Nucleus accumbens (tissue), 56 donors: ENCODE measurements around the gene JPH3.

Experiments used
- DNase-seq, 56 donors: peaks; one replicate each; lab custom pipeline; 2025; lab: John Stamatoyannopoulos, UW

JPH3 gene

DNA sequence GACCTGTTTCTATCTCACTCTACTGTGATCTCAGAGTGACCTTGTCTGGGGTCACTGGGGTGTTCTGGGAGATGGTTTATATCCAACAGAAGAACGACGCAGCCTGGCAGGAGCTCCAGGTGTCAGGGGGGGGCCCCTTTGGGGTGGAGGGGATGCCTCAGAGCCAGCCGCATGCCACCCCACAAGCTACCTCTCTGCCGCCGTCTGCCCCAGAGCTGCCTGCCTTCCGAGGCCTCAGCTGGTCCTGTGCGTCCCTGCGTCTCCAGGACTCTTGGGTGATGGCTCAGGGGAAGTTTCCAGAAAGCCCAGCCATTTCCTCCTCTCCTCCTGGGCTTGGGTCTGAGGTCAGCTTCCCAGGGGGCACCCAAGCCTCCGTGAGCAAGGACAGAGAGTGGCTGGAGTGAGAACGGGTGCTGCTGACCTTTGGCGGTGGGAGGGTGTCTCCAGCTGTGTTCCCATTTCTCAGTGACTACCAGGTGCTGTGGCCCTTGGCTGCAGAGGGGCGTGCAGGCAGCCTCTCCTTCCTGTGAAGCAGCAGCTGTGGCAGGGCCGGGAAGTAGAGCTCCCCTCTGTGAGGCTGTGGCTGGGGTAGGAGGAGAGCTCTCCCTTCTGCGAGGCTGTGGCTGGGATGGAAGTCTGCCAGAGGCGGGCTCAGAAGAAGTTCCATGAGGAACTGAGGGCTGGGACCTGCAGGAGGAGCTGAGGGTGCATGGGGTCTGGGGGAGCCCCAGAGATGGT, 19.8 kb downstream of the JPH3 start:
- DNase-seq, result no peak

DNA sequence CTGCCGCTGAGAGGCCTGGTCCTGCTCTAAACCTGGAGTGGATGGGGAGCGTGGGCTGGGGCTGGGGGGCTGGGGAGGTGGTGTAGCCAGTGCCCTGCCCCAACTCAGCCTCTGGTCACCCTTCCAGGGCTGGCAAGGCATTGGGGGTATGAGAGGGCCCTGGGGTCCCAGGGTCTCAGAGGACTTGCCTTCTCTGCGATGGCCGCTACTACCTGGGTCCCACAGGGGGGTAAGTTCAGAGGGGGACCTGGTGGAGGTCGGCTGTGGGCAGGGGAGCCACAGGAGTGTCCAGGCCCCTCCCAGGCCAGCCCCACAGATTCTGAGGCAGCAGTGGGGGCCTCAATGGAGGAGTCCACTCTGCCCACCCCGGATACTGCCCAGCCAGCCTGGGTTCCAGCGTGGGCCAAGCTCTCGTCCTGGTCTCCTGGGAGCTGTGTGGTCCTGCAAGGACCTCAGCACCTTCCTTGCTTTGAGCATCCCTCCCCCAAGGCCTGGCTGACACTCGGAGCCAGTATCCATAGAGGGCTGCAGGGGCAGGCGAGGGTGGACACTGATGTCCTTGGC, 20.5 kb downstream of the JPH3 start:
- no peak for DNase-seq

DNA sequence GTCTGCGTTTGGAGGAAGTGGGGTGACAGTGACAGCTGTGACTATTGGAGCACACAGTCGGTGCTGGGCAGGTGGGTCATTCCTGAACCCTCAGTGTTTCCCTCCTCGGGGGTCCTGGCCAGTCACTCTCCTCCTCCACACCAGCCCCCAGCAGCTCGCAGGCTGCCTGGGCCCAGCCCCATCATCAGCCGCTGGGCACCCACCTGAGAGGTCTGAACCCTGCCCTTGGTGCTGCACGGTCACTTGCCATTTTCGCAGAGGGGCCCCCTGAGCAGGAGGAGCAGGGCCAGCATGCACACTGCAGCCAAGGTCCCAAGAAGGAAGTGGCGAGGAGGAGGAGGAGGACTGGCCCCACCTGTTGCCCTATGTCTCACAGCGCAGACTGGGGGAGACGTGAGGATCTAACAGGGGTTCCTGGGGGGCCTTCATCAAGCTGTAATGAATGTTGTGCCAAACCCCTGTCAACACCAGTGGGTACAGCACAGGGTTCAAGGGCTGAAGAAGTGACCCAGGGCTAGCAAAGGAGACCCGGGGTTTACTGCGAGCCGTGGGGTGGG, 23.0 kb downstream of the JPH3 start:
- no peak for DNase-seq

DNA sequence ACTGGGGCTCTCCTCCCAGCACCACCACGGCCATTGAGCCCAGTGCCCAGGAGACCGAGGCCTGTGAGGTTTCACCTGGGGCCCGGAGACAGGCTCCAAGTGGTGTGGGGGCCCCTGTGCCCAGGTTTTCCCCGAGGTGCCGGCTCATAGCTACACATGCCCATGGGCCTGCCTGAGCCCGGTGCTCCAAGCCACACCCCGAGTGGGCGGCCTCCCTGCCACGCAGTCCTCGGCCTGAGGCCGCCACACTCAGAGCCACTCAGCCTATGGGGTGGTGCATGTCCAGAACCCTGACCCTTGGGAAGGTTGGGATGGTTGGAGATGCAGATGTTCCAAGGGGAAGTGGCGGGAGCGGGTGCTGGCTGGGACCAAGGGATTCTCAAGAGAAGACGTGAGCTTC, 24.1 kb downstream of the JPH3 start:
- DNase-seq, result no peak

DNA sequence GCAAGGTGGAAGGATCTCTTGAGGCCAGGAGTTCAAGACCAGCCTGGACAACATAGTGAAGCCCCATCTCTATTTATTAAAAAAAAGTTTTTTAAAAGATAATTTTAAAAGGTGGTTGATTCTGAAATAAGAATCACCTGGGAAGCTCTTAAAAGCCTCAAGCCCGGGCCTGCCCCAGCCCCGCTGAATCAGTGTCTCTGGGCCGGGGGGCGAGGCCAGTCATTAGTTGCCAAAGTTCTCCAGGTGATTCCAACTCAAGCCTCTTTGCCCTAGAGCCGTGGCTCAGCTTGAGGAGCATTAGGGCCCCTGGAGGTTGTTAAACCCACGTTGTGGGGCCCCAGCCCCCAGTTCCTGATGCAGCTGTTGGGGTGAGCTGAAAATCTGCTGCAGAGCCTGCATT, 24.6 kb downstream of the JPH3 start:
- no peak for DNase-seq

DNA sequence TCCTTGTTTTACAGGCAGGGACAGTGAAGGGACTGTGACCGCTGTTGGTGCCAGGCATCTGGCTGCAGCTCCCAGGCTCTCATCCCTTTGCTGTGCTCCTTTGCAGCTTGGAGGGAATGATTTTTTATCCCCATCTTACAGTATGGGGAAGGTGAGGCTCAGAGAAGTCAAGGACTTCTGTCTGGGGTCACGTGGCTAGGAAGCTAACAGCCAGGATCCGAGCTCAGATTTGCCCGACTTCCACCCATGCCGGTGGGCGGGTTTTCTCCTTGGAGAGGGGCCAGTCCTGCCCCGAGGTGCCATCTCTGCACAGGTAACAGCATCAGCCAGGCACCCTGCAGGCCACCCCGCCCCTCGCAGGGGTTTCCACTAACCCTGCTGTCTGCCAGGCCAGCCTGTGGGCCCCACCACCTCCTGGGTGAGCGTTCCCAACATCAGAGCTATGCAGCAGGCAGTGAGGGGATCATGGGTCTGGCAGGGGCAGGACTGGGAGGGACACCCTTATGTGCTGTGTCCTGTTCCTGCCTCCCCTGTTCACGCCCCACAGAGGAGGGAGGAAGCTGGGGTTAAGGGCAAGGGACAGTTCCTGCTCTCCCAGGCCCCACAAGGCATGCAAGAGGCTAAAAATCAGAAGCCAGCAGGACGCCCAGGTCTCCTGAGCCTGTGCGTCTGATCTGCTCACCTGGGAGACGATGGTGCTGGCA, 25.4 kb downstream of the JPH3 start:
- no peak for DNase-seq

DNA sequence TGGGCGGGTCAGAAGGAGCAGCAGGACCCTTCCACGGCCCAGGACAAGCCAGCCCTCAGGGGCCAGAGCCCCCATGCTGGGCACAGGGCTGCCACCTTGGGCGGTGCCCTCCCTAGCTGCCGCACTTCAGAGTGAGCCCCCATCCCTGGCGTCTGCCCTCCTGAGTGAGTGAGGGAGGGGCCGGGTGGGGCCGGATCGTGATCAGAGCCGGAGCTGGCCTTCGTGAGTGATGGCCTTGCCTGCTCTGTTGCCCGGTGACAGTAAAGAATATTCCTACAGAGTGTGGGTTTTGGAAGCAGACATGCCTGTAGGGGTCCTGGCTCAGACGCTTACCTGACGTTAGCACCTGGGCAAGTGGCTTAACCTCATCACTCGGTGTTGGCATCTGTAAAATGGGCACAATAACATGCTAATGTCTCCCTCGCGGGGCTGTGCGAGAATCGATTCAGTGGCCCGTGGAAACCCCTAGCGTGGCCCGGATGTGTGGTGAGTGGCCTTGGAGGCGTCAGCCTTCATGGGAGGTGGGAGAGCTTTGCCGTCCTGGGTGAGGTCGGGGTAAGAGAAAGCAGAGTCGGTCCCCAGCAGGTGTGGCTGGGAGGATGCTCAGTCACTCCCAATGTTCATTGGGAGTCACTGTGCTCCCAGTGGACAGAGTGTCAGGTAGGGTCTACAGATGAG, 26.1 kb downstream of the JPH3 start:
- no peak for DNase-seq

DNA sequence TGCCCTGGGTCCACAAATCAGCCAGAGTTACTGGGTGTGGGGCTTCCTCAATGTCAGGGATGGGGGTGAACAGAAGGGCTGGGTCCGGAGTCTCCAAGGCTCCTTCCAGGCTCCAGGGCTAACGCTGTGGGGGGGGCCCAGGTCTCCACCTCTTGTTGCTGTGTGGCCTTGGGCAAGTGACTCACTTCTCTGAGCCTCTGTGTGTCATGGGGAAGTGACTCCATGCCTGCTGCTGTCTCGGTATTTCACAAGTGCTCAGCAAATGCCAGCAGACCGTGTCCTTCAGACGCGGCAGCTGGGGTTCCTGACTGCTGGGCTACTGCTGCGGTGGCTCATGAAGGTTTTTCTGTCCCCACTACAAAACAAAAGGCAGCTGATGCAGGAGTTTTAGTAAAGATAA, 26.6 kb downstream of the JPH3 start:
- no peak for DNase-seq

DNA sequence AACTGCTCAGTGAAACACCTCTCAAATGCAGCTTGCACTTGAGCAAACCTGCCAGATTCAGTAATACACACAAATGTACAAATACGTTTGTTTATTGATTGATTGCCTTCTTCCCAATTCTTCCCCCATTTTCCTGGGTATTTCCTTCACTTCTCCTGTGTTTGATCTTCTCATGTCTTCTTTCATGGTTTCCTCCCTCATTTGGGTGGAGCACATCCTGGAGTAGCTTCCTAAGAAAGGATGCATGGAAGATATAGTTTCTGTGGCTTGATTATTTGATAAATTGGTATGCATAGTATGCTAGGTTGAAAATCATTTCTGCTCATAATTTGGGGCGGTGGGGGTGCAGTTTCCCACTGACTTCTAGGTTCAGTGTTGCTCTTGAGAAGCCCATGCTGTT, 28.8 kb downstream of the JPH3 start:
- no peak for DNase-seq

DNA sequence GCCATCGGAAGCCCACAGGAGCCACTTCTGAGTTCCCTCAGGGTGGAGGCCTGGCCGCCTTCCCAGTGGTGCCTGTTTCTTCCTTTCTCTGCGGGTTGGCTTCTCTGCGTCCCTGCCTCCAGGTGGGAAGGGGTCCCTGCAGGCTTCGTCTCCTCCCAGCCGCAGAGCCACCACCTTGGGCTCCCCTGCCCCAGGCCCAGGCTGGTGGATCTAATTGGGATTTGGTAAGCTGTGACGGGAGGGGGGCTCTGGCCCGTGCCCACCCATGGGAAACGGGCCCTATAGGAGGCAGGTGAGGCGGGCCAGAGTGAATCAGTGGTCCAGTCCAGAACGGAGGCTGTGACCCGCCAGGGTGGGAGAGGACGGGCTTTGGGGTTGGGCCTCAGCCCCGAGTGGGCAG, 32.1 kb downstream of the JPH3 start:
- no peak for DNase-seq

DNA sequence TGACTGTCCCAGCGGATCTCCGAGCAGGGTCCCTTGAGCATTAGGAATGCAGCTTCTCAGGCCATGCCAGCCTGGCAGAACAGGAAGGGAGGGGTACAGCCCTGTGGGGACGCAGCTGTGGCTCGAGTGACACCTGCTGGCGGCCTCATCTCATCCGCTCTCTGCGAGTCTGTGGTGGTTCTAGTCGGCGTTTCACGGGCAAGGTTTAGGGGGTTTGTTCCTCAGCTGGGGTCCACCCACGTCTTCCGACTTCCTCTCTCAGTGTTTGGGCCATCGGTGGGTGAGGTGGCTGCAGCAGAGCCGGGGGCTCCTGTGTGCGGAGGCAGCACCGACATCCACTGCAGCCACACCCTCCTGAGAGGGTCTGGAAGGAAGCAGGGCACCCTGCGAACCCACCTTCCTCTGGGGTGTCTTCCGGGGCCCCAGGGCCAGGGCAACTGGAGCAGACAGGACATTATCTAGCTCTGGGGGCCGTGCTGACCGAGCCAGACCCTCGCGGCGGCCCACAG, 33.3 kb downstream of the JPH3 start:
- DNase-seq, result peak in 49 of 56 donors; percentile 2 to 77 (median 38)

DNA sequence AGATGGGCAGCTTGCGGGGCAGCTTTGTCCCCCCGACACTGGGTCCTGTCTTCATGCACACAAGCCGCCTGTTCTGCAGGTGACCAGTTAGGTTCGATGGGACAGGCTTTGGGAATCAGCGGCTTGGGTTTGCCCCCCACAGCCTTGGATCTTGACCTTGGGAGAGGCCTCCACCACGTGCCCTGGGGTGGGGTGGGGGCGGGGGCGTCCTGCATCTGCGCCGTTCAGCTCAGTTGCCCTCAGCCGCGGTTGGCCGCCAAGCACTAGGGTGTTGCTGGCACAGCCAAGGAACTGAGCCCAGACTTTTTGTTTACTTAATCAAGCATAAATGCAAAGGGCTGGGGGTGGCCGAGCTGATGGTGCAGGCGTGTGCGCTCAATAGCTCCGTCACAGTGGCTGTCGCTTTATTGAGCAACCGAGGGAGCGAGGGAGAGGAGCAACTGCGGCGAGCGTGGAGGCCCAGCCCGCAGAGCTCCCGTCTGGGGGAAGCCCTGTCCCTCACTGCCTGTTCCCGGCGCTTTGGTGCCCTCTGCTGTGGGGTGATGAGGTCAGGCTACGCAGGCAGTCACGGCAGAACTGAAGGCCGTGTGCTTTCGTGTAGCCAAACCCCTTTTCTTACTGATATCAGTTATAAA, 33.9 kb downstream of the JPH3 start:
- peak in 53 of 56 donors; percentile 14 to 87 (median 59) for DNase-seq

DNA sequence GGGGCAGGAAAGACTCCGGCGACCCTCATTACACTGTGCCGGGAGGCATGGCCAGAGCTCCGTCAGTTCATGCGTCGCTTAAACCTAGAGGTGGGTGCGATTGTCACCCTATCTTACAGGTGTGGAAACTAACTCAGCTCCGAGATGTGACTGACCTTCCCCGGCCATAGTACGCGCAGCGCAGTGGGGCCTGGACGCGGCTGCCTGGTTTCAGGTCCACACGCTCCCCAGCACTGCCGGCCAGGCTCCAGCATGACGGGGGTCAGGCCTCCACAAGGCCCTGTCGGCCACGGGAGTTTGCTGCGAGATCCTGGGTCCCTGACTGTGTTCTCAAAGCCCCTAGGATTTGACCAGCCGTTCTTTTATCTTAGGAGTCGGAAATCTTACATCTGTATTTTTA, 34.4 kb downstream of the JPH3 start:
- DNase-seq, result no peak

DNA sequence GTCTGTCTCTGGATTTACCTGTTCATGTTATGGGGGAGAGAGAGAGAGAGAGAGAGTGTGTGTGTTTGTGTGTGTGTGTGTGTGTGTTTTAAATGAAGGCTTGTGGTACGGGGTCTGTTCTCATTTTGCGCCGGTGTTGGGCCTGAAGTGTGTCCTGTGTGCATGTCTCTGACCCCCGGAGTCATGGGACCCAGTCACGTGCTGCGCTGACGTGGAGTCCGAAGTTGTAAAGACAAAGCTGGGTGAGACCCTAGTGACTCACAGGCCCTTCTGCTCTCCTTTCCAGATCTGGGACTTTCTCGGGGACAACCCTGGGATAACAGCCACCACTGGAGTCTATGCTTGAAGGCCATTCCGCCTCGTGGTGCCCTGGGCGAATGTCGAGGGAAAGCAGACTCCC, 35.0 kb downstream of the JPH3 start:
- no peak for DNase-seq

DNA sequence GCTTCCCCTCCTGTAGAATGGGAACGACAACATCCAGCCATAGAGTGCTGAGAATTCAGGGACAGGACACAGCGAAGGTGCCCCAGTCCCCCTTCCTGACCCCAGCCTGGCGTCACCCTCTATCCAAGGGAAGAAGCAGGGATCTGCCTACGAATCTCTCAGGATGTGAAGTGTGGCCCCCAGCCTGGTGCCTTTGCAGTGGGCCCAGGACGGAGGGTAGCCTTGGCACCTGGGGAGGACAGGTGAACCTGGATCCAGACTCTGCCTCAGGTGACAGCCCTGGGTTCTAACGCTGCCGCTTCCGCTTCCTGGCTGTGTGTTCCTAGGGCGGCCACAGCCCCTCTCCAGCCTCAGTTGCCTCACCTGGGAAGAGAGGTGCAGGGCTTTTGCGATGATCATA, 36.4 kb downstream of the JPH3 start:
- DNase-seq, result no peak

DNA sequence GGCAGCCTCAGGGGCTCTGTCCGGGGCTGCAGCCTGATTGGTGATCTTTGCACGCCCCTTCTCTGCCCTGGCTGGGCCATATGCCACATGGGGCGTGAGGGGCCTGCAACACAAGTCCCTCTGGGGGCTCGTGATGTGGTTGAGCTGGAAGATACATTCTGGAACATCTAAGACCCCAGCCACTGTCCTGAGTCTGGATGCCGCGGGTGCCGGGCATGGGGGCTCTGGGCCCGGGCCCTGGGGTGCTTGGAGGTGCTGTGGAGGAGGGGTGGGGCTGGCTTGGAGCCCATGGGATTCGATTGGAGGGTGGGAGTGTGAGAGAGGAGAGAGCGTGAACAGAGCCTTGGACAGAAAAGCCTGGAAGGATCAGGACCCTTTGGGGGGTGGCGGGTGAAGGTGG, 39.4 kb downstream of the JPH3 start:
- no peak for DNase-seq

DNA sequence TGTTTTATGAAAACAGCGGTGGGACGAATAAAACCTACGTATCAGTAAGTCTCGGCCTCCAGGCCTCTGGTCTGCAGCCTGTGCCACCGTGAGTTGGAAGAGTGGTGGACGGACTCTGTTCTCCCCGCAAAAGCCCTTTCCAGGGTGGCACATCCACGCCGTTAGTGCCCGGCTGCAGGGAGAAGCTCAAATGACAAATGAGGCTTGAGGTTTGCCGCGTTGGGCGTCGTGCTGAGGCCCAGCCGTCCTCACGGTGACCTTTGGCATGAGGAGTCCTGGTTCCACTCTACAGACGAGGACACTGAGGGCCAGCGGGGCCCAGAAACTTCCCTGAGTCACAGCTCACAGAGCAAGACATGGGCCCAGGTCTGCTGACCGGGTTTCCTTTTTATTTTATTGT, 40.2 kb downstream of the JPH3 start:
- no peak for DNase-seq

DNA sequence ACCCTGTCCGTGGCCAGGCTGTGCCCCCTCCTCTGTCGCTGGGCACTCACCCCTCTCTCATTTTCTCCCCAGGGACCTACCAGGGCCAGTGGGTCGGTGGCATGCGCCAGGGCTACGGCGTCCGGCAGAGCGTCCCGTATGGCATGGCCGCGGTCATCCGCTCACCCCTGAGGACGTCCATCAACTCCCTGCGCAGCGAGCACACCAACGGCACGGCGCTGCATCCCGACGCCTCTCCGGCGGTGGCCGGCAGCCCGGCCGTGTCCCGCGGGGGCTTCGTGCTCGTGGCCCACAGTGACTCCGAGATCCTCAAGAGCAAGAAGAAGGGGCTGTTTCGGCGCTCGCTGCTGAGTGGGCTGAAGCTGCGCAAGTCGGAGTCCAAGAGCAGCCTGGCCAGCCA, 41.9 kb downstream of the JPH3 start:
- DNase-seq, result no peak

DNA sequence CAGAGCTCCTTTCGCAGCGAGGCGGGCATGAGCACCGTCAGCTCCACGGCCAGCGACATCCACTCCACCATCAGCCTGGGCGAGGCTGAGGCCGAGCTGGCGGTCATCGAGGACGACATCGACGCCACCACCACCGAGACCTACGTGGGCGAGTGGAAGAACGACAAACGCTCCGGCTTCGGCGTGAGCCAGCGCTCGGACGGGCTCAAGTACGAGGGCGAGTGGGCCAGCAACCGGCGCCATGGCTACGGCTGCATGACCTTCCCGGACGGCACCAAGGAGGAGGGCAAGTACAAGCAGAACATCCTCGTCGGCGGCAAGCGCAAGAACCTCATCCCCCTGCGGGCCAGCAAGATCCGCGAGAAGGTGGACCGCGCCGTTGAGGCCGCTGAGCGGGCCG, 42.3 kb downstream of the JPH3 start:
- no peak for DNase-seq

DNA sequence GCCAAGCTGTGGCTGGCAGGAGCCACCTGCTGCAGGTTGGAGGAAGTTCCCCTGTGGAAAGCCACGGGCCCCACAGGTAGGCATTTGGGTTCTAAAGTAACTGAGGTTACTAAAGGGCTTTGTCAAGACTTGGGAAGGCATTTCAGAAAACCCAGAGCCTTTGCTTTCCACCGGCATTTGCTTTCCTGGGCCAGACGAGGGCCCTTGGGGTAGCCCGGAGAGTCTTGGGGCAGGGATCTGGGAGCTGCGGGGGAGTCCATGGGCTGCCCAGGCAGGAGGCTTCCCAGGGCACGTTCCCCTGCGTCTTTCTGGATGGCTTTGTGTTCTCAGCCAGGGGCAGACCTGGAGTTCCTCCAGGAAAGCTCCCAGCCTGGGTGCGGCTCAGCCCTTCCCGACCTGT, 43.5 kb downstream of the JPH3 start:
- DNase-seq, result no peak
